Measurements from ENCODE around the gene MXRA7. TPM values are rescaled to one million over a fixed set of nuclear protein-coding genes. Genes with fewer than 3 reads are reported as not detected.

The MXRA7 gene
- total and polyA plus RNA-seq, 3 donors from 2014 or later: 217 to 272 (median 253) TPM

GRCh38 chr17:76696763-76697701 is 13.7 kb downstream of the MXRA7 start:
- intact Hi-C loops (cut with DNase I; ENCODE audit: low total_unique reads): no loop called here
- WGBS, 2 donors: 49 to 57% methylated on average over 18 to 25 of the region's 25 CpGs
- Histone ChIP-seq H3K36me3 (ENCODE audit: low read depth, missing control alignments) (no peaks in the 10 kb centered on the region), H3K9me3 (no peaks in the 10 kb centered on the region), H3K4me3 (no peak overlapping the region), H3K4me1 (peaks cover 83% of the 10 kb centered on the region), H3K27ac (peak overlapping the region; percentile 66 to 87), H3K27me3 (no peaks in the 10 kb centered on the region)
- peak; percentile 67 for DNase-seq
- TF ChIP-seq POLR2A (IDR thresholded peaks at IDR 0.05): no peak
- TF ChIP-seq, protein P1, sequence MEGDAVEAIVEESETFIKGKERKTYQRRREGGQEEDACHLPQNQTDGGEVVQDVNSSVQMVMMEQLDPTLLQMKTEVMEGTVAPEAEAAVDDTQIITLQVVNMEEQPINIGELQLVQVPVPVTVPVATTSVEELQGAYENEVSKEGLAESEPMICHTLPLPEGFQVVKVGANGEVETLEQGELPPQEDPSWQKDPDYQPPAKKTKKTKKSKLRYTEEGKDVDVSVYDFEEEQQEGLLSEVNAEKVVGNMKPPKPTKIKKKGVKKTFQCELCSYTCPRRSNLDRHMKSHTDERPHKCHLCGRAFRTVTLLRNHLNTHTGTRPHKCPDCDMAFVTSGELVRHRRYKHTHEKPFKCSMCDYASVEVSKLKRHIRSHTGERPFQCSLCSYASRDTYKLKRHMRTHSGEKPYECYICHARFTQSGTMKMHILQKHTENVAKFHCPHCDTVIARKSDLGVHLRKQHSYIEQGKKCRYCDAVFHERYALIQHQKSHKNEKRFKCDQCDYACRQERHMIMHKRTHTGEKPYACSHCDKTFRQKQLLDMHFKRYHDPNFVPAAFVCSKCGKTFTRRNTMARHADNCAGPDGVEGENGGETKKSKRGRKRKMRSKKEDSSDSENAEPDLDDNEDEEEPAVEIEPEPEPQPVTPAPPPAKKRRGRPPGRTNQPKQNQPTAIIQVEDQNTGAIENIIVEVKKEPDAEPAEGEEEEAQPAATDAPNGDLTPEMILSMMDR (IDR thresholded peaks at IDR 0.05): no peak

GRCh38 chr17:76695059-76695831 is 15.5 kb downstream of the MXRA7 start:
- DNase-seq: no peak
- no peaks in the 10 kb centered on the region for H3K27me3 ChIP-seq
- TF ChIP-seq POLR2A (IDR thresholded peaks at IDR 0.05): no peak
- TF ChIP-seq, protein P1 (IDR thresholded peaks at IDR 0.05): no peak
- intact Hi-C loops (cut with DNase I; ENCODE audit: low total_unique reads): no loop called here
- no peaks in the 10 kb centered on the region for H3K9me3 ChIP-seq
- H3K4me1 ChIP-seq: peaks cover 81% of the 10 kb centered on the region
- H3K27ac ChIP-seq: peak overlapping the region; percentile 18 to 87
- 56% methylated on average over 16 of the region's 16 CpGs for WGBS, 2 donors
- H3K36me3 ChIP-seq (ENCODE audit: low read depth, missing control alignments): no peaks in the 10 kb centered on the region
- H3K4me3 ChIP-seq: no peak overlapping the region

DNA sequence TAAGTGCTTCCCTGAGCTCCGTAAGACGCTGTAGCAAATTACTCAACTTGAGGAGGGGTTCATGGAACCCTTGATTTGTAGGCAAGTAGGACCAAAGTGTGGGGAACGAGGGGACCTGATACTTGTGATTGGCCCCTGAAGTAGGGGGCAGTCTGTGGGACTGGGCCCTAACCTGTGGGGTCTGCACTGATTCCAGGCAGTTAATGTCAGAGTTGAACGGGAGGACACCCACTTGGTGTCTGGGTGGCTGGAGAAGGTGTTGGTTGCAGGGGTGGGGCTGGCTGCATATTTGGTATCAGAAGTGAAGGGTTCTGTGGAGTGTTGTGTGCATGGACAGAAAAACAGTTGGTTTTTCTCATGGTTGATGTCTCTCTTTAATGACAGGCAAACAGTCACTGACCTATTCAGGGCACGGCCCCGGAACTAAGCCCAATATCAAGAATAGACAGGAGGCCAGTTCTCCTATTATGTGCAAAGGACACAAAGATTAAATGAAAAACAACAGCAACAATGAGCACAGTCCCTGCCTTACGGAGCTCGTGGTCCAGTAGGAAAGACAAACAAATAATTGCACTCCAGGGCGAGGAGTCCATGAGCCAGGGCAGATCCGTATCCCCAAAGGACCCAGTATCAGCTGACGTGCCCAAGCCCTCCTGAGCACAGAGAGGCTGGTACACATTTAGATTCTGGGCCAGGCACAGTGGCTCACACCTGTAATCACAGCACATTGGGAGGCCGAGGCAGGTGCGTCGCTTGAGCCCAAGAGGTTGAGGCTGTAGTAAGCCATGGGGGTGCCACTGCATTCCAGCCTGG is 19.2 kb downstream of the MXRA7 start:
- 60 to 62% methylated on average over 14 of the region's 14 CpGs for WGBS, 2 donors
- Histone ChIP-seq H3K4me1 (peaks cover 79% of the 10 kb centered on the region), H3K27me3 (no peaks in the 10 kb centered on the region), H3K27ac (peak overlapping the region; percentile 37 to 38), H3K9me3 (no peaks in the 10 kb centered on the region), H3K36me3 (ENCODE audit: low read depth, missing control alignments) (no peaks in the 10 kb centered on the region), H3K4me3 (no peak overlapping the region)
- TF ChIP-seq, protein P1 (IDR thresholded peaks at IDR 0.05): no peak
- TF ChIP-seq POLR2A (IDR thresholded peaks at IDR 0.05): no peak
- intact Hi-C loops (cut with DNase I; ENCODE audit: low total_unique reads): no loop called here
- no peak for DNase-seq

DNA sequence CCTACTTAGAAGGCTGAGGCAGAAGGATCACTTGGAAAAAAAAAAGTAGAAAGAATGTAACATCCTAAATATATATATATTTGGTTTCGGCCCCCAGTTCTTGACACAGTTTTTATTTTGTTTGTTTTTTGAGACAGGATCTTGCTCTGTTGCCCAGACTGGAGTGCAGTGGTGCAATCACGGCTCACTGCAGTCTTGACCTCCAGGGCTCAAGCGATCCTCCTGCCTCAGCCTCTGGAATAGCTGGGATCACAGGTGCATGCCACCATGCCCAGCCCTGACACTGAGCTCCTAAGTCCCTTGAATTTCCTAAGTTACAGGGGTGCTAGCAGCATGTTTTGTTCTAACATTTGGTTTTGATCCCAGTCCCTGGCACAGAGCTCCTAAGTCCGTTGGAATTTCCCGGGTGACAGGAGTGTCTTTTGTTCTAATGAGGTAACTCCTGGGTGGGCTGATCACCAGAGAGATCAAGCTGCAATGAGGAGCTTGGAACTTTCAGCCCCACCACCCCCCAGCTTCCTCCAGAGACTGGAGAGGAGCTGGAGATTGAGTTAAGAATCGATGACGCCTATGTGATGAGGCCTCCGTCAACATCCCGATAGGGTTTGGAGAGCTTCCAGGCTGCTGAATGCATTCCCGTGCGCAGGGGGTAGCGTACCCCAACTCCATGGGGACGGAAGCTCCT is 20.0 kb downstream of the MXRA7 start:
- WGBS, 2 donors: 65 to 69% methylated on average over 13 of the region's 13 CpGs

More for the DNA sequence above, 20.0 kb downstream of the MXRA7 start:
- Histone ChIP-seq H3K27ac (peak overlapping the region; percentile 37 to 38), H3K9me3 (no peaks in the 10 kb centered on the region), H3K4me3 (no peak overlapping the region), H3K4me1 (peaks cover 80% of the 10 kb centered on the region), H3K27me3 (no peaks in the 10 kb centered on the region), H3K36me3 (ENCODE audit: low read depth, missing control alignments) (no peaks in the 10 kb centered on the region)
- intact Hi-C loops (cut with DNase I; ENCODE audit: low total_unique reads): no loop called here
- TF ChIP-seq POLR2A (IDR thresholded peaks at IDR 0.05): no peak
- TF ChIP-seq, protein P1 (IDR thresholded peaks at IDR 0.05): no peak
- no peak for DNase-seq
